WTC11 (cell line): ENCODE data around the gene NSG1.

Experiments
- ESRRA ChIP-seq: sonication (generic); formaldehyde crosslinking; IDR thresholded peaks from 2 replicates; pipeline ENCODE4 v1.8.1; 2022; ENCODE audit warnings: mild to moderate bottlenecking, missing genetic modification reagents, borderline replicate concordance
- NR2C2 ChIP-seq: sonication (generic); formaldehyde crosslinking; IDR thresholded peaks from 2 replicates; pipeline ENCODE4 v1.8.0; 2022; ENCODE audit warnings: mild to moderate bottlenecking, missing genetic modification reagents
- SMAD3 ChIP-seq: sonication (generic); formaldehyde crosslinking; IDR thresholded peaks from 2 replicates; pipeline ENCODE4 v1.8.0; 2022; ENCODE audit warnings: missing genetic modification reagents, mild to moderate bottlenecking, borderline replicate concordance
- TEAD1 ChIP-seq: sonication (generic); formaldehyde crosslinking; IDR thresholded peaks from 2 replicates; pipeline ENCODE4 v1.8.0; 2022; ENCODE audit warnings: mild to moderate bottlenecking, missing genetic modification reagents
- TEAD4 ChIP-seq: sonication (generic); formaldehyde crosslinking; IDR thresholded peaks from 2 replicates; pipeline ENCODE4 v1.8.0; 2022; ENCODE audit warnings: mild to moderate bottlenecking, missing genetic modification reagents
- ZNF232 ChIP-seq: sonication (generic); formaldehyde crosslinking; IDR thresholded peaks from 2 replicates; pipeline ENCODE4 v1.8.0; 2022; ENCODE audit warnings: mild to moderate bottlenecking, missing genetic modification reagents
- TF ChIP-seq, protein P1 (sequence below): fragments of 200-600 bp; IDR thresholded peaks from 2 replicates; pipeline ENCODE4 v1.8.0; 2022; ENCODE audit warnings: antibody characterized with exemption
- TF ChIP-seq, protein P2 (sequence below): sonication (generic); formaldehyde crosslinking; IDR thresholded peaks from 2 replicates; pipeline ENCODE4 v1.8.1; 2022; ENCODE audit warnings: mild to moderate bottlenecking, moderate library complexity, missing genetic modification reagents
- TF ChIP-seq, protein P3 (sequence below): sonication (generic); formaldehyde crosslinking; IDR thresholded peaks from 2 replicates; pipeline ENCODE4 v1.8.1; 2023; ENCODE audit warnings: mild to moderate bottlenecking, missing genetic modification reagents
- TF ChIP-seq, protein P4 (sequence below): sonication (generic); formaldehyde crosslinking; IDR thresholded peaks from 2 replicates; pipeline ENCODE4 v1.8.0; 2022; ENCODE audit warnings: mild to moderate bottlenecking, missing genetic modification reagents
- TF ChIP-seq, protein P5 (sequence below): sonication (generic); formaldehyde crosslinking; IDR thresholded peaks from 2 replicates; pipeline ENCODE4 v1.8.0; 2023; ENCODE audit warnings: missing genetic modification reagents, mild to moderate bottlenecking, borderline replicate concordance

DNA sequence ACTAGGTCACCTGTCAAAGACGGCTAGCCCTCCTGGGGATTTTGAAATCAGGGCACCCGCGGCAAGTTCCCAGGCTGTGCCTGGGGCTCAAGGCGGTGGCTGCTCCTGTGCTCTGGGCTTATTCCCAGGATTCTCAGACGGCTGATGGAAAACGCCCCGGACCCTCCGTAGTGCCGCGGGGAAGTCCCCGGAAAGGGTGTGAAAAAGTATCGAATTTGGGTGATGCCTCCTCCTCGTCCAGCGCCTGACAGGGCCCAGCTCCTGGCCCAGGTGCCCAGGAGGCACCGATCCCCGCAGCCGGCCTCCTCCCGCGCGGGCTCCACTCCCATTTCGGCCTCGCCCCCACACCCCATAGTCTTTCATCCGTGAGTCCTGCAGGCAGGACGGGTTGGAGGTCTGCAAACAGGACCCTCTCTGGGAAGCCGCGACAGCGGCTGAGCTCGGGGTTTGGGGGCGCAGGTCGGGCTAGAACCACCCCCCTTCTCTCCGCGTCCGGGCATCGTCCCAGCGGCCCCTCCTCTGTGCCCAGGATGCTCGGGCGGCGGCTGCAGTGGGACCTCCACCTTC lies 1.1 kb upstream of the NSG1 start:
- TF ChIP-seq, protein P1, sequence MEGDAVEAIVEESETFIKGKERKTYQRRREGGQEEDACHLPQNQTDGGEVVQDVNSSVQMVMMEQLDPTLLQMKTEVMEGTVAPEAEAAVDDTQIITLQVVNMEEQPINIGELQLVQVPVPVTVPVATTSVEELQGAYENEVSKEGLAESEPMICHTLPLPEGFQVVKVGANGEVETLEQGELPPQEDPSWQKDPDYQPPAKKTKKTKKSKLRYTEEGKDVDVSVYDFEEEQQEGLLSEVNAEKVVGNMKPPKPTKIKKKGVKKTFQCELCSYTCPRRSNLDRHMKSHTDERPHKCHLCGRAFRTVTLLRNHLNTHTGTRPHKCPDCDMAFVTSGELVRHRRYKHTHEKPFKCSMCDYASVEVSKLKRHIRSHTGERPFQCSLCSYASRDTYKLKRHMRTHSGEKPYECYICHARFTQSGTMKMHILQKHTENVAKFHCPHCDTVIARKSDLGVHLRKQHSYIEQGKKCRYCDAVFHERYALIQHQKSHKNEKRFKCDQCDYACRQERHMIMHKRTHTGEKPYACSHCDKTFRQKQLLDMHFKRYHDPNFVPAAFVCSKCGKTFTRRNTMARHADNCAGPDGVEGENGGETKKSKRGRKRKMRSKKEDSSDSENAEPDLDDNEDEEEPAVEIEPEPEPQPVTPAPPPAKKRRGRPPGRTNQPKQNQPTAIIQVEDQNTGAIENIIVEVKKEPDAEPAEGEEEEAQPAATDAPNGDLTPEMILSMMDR, result no peak
- TF ChIP-seq TEAD1 (CRISPR knock-in tag) (no peak), ZNF232 (CRISPR knock-in tag) (no peak), TEAD4 (CRISPR knock-in tag) (no peak), SMAD3 (no peak), ESRRA (CRISPR knock-in tag) (no peak), NR2C2 (CRISPR knock-in tag) (no peak)
- TF ChIP-seq, protein P2, sequence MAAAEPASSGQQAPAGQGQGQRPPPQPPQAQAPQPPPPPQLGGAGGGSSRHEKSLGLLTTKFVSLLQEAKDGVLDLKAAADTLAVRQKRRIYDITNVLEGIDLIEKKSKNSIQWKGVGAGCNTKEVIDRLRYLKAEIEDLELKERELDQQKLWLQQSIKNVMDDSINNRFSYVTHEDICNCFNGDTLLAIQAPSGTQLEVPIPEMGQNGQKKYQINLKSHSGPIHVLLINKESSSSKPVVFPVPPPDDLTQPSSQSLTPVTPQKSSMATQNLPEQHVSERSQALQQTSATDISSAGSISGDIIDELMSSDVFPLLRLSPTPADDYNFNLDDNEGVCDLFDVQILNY (CRISPR knock-in tag), result no peak
- TF ChIP-seq, protein P3, sequence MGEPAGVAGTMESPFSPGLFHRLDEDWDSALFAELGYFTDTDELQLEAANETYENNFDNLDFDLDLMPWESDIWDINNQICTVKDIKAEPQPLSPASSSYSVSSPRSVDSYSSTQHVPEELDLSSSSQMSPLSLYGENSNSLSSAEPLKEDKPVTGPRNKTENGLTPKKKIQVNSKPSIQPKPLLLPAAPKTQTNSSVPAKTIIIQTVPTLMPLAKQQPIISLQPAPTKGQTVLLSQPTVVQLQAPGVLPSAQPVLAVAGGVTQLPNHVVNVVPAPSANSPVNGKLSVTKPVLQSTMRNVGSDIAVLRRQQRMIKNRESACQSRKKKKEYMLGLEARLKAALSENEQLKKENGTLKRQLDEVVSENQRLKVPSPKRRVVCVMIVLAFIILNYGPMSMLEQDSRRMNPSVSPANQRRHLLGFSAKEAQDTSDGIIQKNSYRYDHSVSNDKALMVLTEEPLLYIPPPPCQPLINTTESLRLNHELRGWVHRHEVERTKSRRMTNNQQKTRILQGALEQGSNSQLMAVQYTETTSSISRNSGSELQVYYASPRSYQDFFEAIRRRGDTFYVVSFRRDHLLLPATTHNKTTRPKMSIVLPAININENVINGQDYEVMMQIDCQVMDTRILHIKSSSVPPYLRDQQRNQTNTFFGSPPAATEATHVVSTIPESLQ (CRISPR knock-in tag), result no peak
- TF ChIP-seq, protein P4, sequence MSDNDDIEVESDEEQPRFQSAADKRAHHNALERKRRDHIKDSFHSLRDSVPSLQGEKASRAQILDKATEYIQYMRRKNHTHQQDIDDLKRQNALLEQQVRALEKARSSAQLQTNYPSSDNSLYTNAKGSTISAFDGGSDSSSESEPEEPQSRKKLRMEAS, result no peak
- TF ChIP-seq, protein P5, sequence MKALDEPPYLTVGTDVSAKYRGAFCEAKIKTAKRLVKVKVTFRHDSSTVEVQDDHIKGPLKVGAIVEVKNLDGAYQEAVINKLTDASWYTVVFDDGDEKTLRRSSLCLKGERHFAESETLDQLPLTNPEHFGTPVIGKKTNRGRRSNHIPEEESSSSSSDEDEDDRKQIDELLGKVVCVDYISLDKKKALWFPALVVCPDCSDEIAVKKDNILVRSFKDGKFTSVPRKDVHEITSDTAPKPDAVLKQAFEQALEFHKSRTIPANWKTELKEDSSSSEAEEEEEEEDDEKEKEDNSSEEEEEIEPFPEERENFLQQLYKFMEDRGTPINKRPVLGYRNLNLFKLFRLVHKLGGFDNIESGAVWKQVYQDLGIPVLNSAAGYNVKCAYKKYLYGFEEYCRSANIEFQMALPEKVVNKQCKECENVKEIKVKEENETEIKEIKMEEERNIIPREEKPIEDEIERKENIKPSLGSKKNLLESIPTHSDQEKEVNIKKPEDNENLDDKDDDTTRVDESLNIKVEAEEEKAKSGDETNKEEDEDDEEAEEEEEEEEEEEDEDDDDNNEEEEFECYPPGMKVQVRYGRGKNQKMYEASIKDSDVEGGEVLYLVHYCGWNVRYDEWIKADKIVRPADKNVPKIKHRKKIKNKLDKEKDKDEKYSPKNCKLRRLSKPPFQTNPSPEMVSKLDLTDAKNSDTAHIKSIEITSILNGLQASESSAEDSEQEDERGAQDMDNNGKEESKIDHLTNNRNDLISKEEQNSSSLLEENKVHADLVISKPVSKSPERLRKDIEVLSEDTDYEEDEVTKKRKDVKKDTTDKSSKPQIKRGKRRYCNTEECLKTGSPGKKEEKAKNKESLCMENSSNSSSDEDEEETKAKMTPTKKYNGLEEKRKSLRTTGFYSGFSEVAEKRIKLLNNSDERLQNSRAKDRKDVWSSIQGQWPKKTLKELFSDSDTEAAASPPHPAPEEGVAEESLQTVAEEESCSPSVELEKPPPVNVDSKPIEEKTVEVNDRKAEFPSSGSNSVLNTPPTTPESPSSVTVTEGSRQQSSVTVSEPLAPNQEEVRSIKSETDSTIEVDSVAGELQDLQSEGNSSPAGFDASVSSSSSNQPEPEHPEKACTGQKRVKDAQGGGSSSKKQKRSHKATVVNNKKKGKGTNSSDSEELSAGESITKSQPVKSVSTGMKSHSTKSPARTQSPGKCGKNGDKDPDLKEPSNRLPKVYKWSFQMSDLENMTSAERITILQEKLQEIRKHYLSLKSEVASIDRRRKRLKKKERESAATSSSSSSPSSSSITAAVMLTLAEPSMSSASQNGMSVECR (CRISPR knock-in tag), result no peak
